Activated CD4-positive, alpha-beta T cell treated with anti-CD3 and anti-CD28 coated beads for 36 hours (primary cell): ENCODE data around the gene SELENOK. TPM values are rescaled to one million over a fixed set of nuclear protein-coding genes. Genes with fewer than 3 reads are reported as not detected.
A peak's percentile ranks its signal among the peaks of the same experiment; 100 is the strongest.

ENCODE experiments used
- ATAC-seq: fragments of 200-7000 bp; cut with Tn5 transposase; one replicate; pipeline ENCODE4 v1.10.0; 2021; ENCODE audit warnings: mild to moderate bottlenecking, moderate library complexity
- CTCF ChIA-PET: fragments of 350-600 bp; sonication (Branson Sonifier 250); formaldehyde crosslinking; loops from one replicate; lab custom pipeline; 2021; ENCODE audit warnings: antibody characterized with exemption; lab: Charles Lee
- POLR2A ChIA-PET: fragments of 350-600 bp; sonication (Branson Sonifier 250); formaldehyde crosslinking; loops from one replicate; lab custom pipeline; 2021; ENCODE audit warnings: antibody characterized with exemption, inconsistent platforms; lab: Charles Lee
- DNase-seq: peaks from one replicate; pipeline ENCODE4 v3.0.0-alpha.2; 2020
- H3K27ac Mint-ChIP-seq: one replicate; pipeline ENCODE4 v1.8.0; 2021; ENCODE audit warnings: mixed read lengths
- H3K27me3 Mint-ChIP-seq: one replicate; pipeline ENCODE4 v1.8.0; 2021; ENCODE audit warnings: mixed read lengths
- H3K36me3 Mint-ChIP-seq: one replicate; pipeline ENCODE4 v1.8.0; 2021; ENCODE audit warnings: low read depth, mixed read lengths
- H3K4me1 Mint-ChIP-seq: one replicate; pipeline ENCODE4 v1.8.0; 2021; ENCODE audit warnings: mixed read lengths
- H3K4me3 Mint-ChIP-seq: one replicate; pipeline ENCODE4 v1.8.0; 2021; ENCODE audit warnings: mild to moderate bottlenecking, moderate library complexity, mixed read lengths
- H3K9me3 Mint-ChIP-seq: one replicate; pipeline ENCODE4 v1.8.0; 2021; ENCODE audit warnings: low read depth, mixed read lengths
- intact Hi-C, 2 experiments: fragments of 100-400 bp; cut with DNase I in 1 of 2; cut with micrococcal nuclease in 1 of 2; formaldehyde crosslinking; loops; one replicate each; pipeline versions ENCODE4 v1.14.2 to v1.15.1; 2022 to 2024; cut with DNase I, micrococcal nuclease
- total RNA-seq, 2 experiments: library from RNA; stranded (reverse); gene quantifications; one replicate each; pipeline ENCODE4 v1.2.3, GENCODE V29; 2021

The SELENOK gene
- total RNA-seq, 2 experiments from 2014 or later: 31.6 to 45.1 TPM

DNA sequence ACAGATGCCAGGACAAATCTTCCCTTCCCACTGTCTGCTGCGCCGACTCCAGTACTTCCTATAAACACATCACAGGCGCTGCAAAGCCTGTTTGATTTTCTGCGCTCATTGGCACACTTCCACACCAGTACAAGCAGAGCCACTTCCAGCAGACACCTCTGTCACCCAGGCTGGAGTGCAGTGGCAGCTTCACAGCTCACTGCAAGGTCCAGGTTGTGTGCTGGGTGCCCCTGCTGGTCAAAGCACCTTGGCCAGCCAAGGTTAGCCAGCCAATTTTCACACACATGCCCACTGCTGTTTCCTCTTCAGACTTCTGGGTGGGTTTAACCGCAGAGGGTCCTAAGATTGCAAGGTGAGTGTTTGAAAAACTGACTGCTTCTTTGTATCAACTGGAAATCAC is 50.4 kb downstream of the SELENOK start:
- ChIA-PET POLR2A (no interaction called here), CTCF (no interaction called here)
- Mint-ChIP-seq H3K27ac (no peak overlapping the region), H3K36me3 (no peaks in the 10 kb centered on the region), H3K9me3 (no peaks in the 10 kb centered on the region), H3K4me3 (no peak overlapping the region), H3K27me3 (peaks cover 28% of the 10 kb centered on the region), H3K4me1 (no peaks in the 10 kb centered on the region)
- no peak for ATAC-seq
- intact Hi-C loops: no loop called here
- DNase-seq: no peak

- no peak overlapping the region for H3K4me3 Mint-ChIP-seq
- POLR2A ChIA-PET: no interaction called here
- no peak overlapping the region for H3K27ac Mint-ChIP-seq
- intact Hi-C loops: no loop called here
- no peaks in the 10 kb centered on the region for H3K4me1 Mint-ChIP-seq
- peak; percentile 22 for DNase-seq
- H3K27me3 Mint-ChIP-seq: peaks cover 3% of the 10 kb centered on the region
- peak; percentile 30 for ATAC-seq
- no peaks in the 10 kb centered on the region for H3K9me3 Mint-ChIP-seq
- CTCF ChIA-PET: no interaction called here
- no peaks in the 10 kb centered on the region for H3K36me3 Mint-ChIP-seq
Observed at GRCh38 chr3:53837331-53837730, 54.3 kb downstream of the SELENOK start.

DNA sequence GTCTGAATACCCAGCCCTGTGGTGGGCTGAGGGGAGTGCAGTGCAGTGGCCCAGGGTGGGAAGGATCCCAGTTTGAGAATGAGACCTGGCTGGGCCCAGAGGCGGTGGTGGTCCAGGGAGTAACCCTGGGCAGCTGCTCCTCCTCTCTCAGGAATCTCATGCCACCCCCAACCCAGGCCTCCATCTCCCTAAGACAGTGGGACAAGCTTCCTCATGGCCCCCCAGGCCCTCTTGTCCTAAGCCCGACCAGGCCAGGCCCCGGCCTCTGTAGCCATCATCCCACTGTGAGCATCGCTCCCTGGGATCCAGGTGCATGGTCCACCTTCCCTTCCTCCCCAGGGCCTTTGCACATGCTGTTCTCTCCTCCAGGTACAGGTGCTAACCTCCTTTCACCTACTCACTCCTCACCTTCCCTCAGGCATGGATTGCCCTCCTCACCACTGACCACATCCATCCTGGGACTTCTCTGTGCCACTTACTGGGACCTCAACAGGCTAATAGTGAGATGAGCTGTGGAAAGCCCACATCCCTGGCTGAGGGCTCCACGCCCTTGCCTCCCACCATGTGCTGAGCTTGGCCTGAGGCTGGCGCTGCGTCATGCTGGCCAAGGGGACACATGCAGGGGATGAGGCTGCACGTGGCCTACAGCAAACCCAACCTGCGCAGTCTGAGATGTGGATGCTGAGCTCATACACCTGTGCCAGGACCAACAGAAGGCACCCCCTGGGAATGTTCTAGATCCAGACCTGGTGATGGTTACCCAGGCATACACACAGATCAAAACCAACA is 55.4 kb downstream of the SELENOK start:
- Mint-ChIP-seq H3K9me3 (no peaks in the 10 kb centered on the region), H3K36me3 (no peaks in the 10 kb centered on the region), H3K4me1 (no peaks in the 10 kb centered on the region), H3K27me3 (peaks cover 2% of the 10 kb centered on the region), H3K27ac (no peak overlapping the region), H3K4me3 (no peak overlapping the region)
- ATAC-seq: no peak
- ChIA-PET POLR2A (interaction anchor here (0.6 kb wide), 1 partner anchor 59 kb away, joined by 4 read pairs; no protein-coding TSS in a partner anchor), CTCF (interaction anchor here (0.6 kb wide), 1 partner anchor 588 kb away, joined by 3 read pairs; no protein-coding TSS in a partner anchor)
- intact Hi-C loops: no loop called here
- no peak for DNase-seq

DNA sequence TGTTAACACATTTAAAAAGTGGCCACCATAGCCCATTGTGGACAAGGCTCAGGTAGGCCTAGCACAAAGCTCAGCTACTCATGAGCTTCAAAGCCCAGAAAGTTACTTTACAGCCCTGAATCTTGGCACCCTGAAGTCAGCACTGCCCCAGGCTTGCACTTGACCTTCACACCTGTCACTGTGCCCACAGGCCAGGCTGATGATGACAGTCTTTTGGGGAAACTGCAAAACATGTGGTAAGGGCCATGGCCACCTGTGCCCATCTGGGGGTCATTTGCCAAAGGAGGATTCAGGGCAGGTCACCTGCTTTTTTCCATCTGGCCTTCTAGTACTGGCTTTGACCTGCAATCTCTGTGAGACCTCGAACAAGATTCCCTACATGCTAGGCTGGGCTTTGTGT is 56.4 kb downstream of the SELENOK start:
- Mint-ChIP-seq H3K27ac (no peak overlapping the region), H3K9me3 (no peaks in the 10 kb centered on the region), H3K4me1 (no peaks in the 10 kb centered on the region), H3K36me3 (no peaks in the 10 kb centered on the region), H3K27me3 (peaks cover 2% of the 10 kb centered on the region), H3K4me3 (no peak overlapping the region)
- intact Hi-C loops: no loop called here
- ATAC-seq (no peak), DNase-seq (no peak)
- CTCF ChIA-PET: interaction anchor here (0.6 kb wide), 1 partner anchor 589 kb away, joined by 3 read pairs; no protein-coding TSS in a partner anchor
- POLR2A ChIA-PET: no interaction called here

DNA sequence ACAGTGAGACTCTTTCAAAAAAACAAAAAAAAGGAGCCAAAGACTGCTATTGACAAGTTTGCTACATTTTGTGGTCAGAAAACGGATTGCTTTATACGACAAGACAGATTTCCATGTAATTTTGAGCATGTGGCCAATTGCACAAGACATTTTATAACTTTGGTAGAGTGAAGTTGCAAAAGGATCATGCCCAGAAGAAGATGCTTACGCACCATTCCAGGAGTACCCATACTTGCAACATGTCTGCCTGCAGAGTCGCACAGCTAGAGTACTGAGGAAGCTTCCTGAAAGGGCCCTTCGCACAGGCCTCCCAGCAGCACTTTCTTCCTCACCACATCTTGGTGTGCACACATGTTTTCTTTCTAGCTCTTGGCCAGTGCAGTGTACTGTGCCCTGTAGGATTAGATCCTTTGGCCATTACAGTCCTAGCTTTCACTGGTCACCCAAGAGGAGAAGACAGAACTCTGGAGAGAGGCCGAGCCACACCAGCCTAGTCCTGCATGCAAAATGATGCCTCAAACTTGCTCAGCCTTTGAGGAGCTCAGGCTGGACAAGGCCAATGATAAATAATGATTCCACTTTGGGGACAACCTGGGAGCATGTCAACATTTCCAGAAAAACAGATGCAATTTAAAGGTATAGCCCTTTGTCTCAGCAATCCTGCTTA is 57.1 kb downstream of the SELENOK start:
- intact Hi-C loops: no loop called here
- CTCF ChIA-PET: no interaction called here
- ATAC-seq (no peak), DNase-seq (no peak)
- H3K27me3 Mint-ChIP-seq: peaks cover 2% of the 10 kb centered on the region
- no peaks in the 10 kb centered on the region for H3K4me1 Mint-ChIP-seq
- H3K9me3 Mint-ChIP-seq: no peaks in the 10 kb centered on the region
- POLR2A ChIA-PET: no interaction called here
- H3K4me3 Mint-ChIP-seq: no peak overlapping the region
- no peak overlapping the region for H3K27ac Mint-ChIP-seq
- no peaks in the 10 kb centered on the region for H3K36me3 Mint-ChIP-seq

Other genes starting within 250 kb of the SELENOK start
- gene CHDH, start 45.4 kb downstream of the SELENOK start, total RNA-seq: under 1 TPM; 0.30 to 0.55 TPM
- gene IL17RB, start 45.3 kb downstream of the SELENOK start, total RNA-seq: under 1 TPM; 0.33 to 0.69 TPM
- gene ACTR8, start 9.7 kb downstream of the SELENOK start, total RNA-seq: 10 to 100 TPM; 26.0 to 28.9 TPM
- not detected for gene CACNA2D3, start 230.7 kb upstream of the SELENOK start, total RNA-seq